HG03378 (cell line): ENCODE data around the gene SGK2.

Experiments
- ATAC-seq: cut with Tn5 transposase; IDR thresholded peaks from one replicate; pipeline ENCODE4 v1.9.1; 2021; ENCODE audit warnings: mild to moderate bottlenecking, moderate library complexity; ENCODE audit not compliant: unreplicated experiment

Gene SGK2

DNA sequence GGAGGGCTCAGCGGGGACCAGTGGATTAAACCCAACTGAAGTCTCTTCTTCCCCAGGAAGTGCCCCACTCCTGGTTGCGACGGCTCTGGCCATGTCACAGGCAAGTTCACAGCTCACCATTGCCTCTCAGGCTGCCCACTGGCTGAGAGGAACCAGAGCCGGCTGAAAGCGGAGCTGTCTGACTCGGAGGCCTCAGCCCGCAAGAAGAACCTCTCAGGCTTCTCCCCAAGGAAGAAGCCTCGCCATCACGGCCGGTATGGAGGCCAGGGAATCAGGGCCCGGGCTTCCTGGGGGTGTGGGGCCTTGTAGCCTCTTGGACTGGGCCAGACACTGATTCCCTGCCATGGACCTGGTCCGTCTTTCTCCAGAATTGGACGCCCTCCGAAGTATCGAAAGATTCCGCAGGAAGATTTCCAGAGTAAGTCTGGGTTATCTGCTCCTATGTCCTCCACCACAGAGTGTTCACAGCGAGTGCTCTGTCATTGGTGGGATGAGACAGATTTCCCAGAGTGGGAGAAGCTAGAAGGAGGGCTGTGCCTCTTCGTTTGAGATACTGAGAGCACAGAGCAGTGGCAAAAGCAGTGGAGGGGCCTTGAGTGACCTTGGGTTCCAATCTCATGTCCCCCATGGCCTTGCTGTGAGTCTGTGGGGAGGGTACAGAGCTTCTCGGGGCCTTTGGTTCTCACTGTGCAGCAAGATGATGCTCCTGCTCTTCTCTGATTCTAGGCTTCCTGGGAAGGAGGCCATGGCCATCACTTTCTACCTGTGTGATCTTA lies 22.6 kb upstream of the SGK2 start:
- no peak for ATAC-seq

DNA sequence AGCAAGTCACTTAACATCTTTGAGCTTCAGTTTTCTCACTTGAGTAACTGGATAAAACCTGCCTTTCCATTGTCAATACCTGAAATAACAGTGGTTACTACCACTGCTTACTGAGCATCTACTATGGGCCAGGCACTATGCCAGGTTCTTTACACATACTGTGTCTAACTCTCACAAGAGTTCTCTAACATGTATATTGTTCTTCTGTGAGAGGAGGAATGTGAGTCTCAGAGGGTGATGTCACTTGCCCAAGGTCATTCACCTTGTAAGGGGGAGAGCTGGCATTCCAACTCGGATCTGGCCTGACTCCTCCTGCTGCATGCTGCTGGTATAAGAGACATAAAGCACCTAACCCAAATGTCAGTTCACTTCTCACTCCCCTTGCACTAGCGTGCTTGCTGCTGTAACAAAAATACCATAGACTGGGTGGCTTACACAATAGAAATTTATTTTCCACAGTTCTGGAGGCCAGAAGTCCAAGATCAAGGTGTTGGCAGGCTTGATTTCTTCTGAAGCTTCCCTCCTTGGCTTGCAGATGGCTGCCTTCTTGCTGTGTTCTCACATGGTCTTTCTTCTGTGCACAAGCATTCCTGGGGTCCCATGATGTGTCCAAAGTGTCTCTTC lies 21.9 kb upstream of the SGK2 start:
- ATAC-seq = no peak

DNA sequence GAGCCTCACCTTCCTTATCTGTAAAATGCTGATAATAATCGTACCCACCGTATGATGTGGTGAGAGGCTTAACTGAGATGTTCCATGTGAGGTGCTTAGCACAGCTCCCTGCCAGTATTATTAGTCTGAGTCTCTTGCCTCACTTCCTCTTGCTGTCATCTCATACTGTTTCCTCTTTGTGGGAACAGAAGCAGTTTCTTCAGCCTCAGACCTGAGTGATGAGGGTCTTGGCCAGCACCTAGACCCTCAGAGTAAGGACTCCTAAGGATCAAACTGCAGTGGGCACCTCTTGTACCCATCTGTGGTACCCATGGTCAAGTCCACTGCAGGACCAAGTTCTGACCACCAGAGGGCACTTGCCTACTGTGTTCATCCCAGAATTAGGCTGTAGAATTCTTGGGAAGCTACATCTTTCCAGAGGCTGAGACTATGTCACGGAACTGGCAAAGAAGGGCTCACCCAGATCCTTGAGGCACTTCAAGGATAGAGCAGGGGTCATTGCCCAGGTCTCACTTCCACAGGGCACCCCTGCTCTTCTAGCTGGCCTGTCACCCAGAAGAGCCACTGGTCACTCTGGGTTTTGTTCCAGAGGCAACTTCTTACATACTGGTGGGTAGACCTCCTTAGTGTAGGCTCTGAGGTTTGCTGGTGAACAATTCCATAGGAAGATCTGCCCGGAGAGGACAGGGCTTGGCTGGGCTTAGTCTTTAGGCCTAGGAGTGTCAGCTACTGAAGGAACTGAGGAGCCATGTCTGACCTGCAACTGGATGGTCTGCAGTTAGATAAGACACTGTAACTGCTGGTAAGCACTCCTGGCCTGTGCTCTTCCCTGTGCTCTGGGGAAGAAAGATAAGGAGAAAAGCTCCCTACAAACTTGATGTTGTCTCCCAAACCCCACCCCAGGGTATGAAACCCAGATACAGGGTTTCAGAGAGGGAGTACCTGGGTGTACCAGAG lies 20.6 kb upstream of the SGK2 start:
- no peak for ATAC-seq

DNA sequence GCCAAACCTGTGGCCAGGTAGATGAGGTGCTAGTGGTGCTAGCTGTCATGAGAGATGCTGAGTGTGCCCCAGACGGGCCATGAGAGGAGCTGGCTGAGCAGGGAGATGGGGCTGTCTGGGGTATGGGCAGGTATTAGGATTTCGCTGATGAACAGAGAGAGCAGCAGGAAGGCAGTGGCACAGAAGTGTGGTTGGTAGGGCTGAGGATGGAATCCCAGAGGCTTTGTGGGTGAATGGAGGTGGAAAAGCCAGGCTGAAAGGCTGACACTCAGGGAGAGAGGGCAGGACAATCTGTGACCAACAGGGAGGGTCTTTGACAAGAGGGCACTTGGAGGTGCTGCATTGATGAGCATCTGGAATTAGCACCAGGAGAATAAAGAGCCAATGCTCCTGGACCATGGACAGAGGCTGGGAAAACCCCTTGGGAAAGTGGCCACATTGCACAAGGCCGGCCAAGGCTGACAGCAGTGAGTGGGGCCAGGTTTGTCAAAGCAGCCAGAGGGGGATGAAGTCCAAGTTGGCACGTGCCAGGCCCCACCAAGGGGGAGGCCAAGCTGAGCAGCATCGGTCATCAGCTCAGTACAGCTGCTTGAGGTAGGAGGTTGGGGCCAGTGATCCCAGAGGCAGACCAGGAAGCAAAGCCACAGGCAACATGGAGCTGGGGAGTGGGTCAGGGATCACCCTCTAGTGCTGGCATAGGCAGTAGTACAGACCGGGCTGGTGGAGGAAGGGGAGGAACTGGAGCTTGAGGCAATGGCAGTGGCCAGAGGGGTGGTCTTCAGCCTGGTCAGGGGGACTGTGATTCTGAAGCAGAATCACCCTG lies 19.7 kb upstream of the SGK2 start:
- ATAC-seq = no peak

DNA sequence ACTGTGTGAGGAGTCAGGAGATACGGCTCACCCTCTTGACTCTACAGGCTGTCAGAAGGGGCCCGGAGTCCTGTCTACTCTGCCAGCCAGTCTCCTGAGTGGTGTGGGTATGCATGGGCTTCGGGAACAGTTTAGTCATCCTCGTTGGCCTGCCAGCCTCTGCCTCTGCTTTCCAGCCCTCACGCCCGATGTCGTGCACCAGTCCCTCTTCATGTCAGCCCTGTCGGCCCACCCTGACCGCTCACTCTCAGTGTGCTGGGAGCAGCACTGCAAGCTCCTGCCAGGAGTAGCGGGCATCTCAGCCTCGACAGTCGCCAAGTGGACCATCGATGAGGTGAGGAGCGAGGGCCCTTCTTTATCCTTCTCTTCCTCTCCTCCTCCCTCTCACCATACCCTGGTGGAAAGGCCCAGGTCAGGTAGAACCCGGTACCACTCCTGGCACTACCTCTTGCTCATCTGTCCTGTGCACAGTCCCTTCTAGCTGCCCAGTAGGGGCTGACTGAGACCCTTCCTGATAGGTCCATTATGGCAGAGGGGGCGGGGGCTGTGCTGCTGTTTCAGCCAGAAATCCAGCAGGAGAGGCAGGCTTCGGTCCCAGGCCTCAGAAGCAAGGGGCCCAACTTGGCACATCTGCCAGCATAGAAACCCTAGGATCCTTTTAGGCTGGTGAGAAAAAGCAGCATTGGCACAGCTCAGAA lies 18.7 kb upstream of the SGK2 start:
- ATAC-seq = no peak

DNA sequence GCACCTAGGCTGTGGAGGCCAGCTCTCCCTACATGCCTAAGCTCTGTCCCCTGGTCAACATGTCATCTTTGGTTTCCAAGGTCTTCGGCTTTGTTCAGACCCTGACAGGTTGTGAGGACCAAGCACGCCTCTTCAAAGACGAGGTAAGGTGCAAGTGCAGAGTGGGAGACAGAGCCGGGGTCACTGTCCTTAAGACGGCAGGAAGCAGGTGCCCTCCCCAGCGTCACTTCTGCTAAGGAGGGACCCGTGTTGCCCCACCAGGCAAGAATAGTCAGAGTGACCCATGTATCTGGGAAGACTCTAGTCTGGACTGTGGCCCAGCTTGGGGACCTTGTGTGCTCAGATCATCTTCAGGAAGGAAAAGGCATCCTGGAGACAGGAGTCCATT lies 18.2 kb upstream of the SGK2 start:
- no peak for ATAC-seq

DNA sequence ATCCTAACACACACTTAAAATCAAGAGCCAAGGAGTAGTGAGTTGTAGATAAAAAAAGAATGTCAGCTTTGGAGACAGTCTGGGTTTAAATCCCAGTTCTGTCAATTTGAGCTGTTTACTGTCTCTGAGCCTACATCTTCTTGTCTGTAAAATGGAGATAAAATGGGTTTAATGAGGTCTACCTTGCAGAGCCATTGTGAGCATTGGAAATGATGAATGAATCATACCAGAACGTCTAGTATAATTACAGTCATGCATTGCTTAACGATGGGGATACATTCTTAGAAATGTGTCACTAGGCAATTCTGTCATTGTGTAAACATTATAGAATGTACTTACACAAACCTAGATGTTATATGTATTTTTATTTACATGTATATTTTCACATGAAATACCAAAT lies 17.6 kb upstream of the SGK2 start:
- no peak for ATAC-seq

DNA sequence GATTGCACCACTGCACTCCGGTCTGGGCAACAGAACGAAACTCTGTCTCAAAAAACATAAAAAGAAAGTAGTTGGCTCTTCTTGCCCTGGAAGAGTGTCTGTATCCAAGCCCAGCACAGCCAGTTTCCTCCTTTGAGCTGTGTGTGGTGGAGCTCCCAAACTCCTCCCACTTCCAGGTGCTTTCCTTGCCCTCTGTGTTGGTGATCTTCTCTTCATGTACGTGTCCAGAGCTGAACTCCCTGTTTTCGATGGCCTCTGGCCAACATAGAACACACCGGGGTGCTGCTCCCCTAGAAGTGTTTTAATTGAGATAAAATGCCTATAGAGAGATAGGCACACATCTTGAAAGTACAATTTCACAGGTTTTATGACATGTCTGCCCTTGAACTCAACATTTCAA lies 16.7 kb upstream of the SGK2 start:
- ATAC-seq = no peak

DNA sequence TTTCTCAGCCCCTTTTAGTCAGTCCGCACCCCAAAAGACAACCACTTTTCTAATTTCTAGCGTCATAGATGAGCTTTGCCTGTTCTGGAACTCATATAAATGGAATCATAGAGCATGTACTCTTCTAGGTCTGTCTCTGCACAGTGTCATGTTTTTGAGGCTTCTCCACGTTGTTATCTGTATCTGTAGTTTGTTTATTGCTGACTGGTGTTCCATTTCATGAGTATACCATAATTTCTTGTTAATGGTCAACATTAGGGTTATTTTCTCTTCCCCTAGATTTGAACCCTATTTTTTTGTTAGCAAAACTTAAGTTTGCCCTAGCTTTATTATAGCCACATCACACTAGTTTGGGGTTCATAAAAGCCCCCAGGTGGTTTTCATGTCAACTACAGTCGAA lies 16.2 kb upstream of the SGK2 start:
- ATAC-seq = no peak

DNA sequence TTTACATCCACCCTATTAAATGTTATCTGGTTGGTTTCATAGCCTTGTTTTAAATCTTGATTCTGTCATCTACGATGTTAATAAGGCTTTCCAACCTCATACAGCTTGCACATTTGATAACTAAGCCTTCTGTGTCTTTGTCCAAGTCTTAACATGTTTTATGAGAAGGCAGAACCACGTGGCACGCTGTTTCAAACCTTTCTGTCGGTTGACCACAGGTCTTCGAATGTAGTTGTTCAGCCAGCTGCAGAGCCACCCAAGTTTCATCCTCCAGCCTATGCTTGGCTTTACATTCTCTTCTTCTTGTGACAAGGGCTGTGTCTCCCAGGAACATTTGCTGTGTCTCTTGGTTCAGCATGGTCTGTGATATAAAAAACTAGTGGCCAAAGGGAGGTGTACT lies 15.7 kb upstream of the SGK2 start:
- ATAC-seq = no peak

DNA sequence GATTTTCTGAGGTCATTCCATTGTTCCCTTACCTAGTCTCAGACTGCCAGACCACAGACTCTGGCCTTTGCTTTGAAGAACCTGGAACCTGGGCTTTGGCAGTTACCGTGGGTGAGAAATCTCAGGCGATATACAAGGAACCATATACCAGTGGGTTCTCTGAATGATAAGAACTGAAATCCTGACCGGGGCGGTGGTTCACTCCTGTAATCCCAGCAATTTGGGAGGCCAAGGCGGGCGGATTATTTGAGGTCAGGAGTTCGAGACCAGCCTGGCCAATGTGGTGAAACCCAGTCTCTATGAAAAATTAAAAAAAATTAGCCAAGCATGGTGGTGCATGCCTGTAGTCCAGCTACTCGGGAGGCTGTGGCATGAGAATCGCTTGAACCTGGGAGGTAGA lies 14.3 kb upstream of the SGK2 start:
- no peak for ATAC-seq

DNA sequence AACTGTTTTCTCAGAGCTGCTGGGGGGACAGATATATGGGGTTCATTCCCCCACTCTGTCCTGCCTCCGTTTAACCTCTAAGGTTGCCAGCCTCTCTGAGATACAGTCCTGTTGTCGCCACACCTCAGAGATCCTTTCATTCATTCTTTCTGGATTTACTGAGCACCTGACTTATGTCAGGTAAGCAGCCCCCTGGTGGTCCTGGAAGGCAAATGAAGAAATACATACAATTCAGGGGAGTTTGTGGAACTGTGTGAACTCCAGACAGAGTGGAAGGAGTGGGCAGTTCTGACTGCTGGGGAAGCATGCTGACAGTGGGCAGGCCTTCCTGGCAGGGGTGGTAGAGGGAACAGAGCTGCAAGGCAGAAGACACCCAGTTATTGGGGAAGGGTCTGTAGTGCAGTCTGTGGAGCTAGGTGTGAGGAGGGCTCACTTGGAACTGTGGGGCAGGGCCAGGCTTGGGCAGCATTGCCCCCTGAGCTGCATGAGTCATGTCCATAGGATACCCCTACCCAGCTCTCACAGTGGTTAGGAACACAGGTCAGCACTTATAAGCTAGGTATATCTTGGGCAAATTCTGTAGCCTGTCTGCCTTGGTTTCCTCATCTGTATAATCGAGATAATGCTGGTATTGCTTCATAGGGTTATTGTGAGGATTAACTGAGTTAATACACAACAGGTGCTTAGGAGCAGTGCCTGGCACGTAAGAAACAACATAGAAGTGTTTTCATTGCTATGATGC lies 12.8 kb upstream of the SGK2 start:
- ATAC-seq = no peak

DNA sequence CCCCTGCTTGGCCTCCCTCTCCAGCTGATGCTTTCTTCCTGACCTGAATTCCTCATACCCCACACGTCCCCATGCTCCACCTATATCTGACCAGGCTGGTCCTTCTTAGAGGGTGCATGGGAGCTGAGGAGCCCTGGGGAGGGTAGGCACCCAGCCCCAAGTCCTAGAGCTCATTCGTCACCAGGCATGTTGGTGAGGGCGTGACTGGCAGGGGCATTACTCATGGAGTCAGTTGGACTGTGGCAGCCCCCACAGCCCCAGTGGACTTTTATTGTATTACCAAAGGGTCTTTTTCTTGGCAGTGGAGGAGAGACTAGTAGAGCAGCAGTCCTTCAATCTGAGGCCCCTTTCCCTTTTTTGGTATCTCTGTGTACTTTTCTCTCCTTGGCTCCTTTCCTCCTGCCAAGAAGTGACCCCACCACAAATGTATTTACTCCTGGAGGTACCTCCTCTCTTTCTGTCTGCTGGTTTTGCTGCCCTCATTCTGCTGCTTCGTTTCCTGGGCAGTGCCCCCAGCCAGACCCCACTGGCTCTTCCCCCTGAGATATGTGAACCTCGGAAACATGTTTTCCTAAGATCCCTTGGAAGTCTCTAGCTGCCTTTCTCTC lies 10.4 kb upstream of the SGK2 start:
- no peak for ATAC-seq

DNA sequence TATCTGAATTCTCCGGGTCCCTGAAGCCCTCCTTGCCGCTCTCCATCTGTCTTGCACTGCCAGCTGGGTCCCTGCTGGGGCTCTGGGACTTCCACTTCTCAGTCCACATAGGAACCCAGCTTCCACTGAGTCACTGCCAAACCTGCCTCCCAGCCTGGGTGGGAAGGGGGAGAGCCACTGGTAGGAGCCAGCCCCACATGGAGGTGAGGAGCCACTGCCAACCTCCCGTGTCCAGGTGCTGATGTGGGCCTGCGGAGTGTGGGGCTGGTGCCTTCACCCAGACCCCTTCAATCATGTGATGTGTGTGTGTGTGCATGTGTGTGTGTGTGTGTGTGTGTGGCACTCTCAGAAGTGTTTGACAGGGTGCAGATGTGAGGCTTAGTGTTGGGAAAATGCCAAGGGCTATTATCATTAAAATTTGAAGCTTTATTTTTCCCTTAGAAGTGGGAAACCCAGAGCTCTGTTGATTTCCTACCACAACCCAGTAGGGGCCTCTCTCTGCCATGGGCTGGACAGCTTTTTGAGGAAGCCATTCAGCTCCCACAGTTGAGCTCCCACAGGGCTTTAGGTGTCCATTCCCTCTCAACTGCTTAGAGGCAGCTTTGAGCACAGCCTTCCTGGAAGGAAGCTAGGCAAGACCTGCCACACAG lies 9.3 kb upstream of the SGK2 start:
- no peak for ATAC-seq

DNA sequence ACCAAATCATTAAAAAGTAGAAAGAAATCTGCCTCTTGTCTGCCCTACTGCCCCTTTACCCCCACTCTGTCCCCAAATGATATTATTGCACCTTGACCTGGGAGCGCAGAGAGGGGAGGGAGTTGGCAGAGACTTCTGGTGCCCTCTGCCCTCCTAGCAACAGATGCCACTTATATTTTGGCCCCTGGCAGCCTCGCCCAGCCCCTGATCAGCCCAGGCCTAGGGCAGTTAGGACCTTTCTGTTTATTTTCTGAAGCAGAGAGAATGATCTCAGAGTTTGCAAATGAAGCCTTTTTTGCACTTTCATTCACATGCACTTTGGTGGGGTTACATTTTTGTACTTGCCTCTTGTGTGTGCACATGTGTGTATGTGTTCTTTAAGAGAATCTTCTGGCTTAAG lies 8.4 kb upstream of the SGK2 start:
- ATAC-seq = no peak

DNA sequence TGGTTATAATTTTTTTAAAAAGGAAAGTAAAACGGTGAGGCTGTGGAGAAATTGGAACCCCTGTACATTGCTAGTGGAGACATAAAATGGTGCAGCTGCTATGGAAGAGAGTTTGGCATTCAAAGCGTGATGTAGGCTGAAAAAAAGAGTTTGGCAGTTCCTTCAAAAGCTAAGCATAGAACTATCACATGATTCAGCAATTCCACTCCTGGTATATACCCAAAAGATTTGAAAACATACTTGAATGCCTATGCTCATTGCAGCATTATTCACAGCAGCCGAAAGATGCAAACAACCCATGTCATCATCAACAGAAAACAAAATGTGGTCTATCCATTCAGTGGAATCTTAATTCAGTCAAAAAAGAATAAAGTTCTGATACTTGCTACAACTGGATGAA lies 4.5 kb upstream of the SGK2 start:
- ATAC-seq = no peak

DNA sequence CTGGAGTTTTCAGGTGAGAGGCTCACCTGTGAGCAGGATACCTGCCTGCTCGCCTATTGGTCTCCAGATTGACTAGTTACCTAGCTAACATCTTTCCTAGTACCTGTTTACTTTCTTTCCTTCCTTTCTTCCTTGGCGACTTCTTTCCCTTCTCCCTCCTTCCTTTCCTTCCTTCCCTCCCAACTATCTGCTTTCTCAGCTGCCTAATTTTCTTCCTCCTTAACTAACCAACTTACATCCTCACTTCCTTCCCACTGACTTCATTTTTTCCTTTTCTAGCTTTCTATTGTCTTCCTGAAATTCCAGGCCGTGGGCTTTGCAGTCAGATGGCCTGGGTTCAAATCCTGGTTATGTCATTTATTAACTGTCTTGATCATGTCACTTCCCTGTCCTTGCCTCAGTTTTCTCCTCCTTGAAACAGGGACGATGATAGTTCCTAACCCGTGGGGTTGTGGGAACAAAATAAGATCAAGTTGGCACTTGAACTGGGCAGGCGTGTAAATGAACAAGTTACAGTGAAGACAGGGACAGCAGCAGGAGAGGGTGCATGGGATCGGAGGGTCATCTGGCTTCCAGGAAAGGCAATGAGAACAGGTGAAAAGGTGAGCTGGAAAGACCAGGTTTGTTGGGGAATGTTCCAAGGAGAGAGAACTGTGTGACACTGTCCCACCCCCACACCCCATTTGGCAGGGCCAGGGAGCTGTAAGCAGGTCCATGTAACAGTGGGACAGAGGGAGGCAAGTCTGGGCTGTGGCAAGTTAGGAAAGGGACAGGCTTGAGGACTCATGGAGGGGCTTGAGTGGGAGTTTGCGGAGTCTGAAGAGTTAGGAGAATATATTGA lies 540 bp downstream of the SGK2 start:
- no peak for ATAC-seq

DNA sequence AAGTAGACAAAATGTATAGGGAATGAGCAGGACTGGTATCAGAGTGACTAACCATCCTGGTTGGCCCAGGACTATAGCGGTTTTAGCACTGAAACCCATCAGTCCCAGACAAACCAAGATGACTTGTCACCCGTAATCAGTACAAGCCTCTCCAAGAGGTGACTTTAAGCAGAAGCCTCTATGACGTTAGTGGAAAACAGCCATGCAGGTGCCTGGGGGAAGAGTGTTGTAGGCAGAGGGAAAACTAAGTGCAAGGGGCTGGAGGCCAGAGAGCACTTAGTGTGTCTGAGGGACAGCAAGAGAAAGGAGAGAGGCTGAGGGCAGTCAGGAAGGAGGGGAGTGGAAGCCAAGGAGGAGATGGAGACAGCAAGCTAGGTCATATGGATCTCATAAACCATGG lies 2.1 kb downstream of the SGK2 start:
- no peak for ATAC-seq
